HCT116 (cell line): ENCODE results near the gene FAM163B. TPM values are rescaled to one million over a fixed set of nuclear protein-coding genes. Genes with fewer than 3 reads are reported as not detected.

Experiments used
- ATAC-seq: fragments of 200-7000 bp; cut with Tn5 transposase; 2 replicates; pipeline ENCODE4 v1.9.1; 2020; ENCODE audit warnings: mild to moderate bottlenecking, moderate library complexity
- BruUV-seq: library from RNA; stranded (reverse); fragments of 400-500 nt; replicated peaks from 2 replicates; lab custom pipeline; 2021; lab: Mats Ljungman, UMichigan
- CTCF ChIA-PET: fragments of 300-600 bp; sonication (Branson Sonifier 250); formaldehyde crosslinking; loops from one replicate; lab custom pipeline; 2021; ENCODE audit warnings: antibody characterized with exemption; lab: Charles Lee
- POLR2A ChIA-PET: fragments of 300-600, 350-600 bp; sonication (Branson Sonifier 250); formaldehyde crosslinking; loops from one replicate; lab custom pipeline; 2021; ENCODE audit warnings: antibody characterized with exemption; lab: Charles Lee
- RAD21 ChIA-PET, 2 experiments: fragments of 300-600 bp; sonication (Branson Sonifier 250); formaldehyde crosslinking; loops; one replicate each; lab custom pipeline; 2023; ENCODE audit warnings: low total read pairs in 2 of 2; ENCODE audit not compliant: uncharacterized antibody in 2 of 2, unreplicated experiment in 2 of 2, low non-redundant PET in 1 of 2; lab: Charles Lee
- DNase-seq: peaks from one replicate; pipeline ENCODE4 v3.0.0-alpha.2; 2010; ENCODE audit warnings: low read depth, low spot score
- H2AFZ ChIP-seq: fragments of 200-600 bp; shearing (Covaris generic), sonication (generic); 2 replicates; pipeline ENCODE4 v1.6.1; 2017; ENCODE audit warnings: low read depth, mixed run types, mixed read lengths, antibody characterized with exemption, low read length; ENCODE audit not compliant: poor library complexity, severe bottlenecking
- H3K27ac ChIP-seq: 2 replicates; pipeline ENCODE4 v1.5.1; 2012; ENCODE audit warnings: low read depth, low read length
- H3K27me3 ChIP-seq: fragments of 200-600 bp; sonication (generic); 2 replicates; pipeline ENCODE4 v1.6.1; 2016; ENCODE audit warnings: mixed run types, low read length, mixed read lengths; ENCODE audit not compliant: insufficient read depth
- H3K36me3 ChIP-seq, 2 experiments: fragments of 200-500 bp in 1 of 2; fragments of 200-600 bp in 1 of 2; sonication (Bioruptor generic) in 1 of 2; sonication (generic) in 1 of 2; 2 replicates each; pipeline versions ENCODE4 v1.5.1 to v1.6.1; 2014 to 2016; ENCODE audit warnings: low read length in 2 of 2, inconsistent platforms in 1 of 2, mixed read lengths in 1 of 2, mixed run types in 1 of 2; ENCODE audit not compliant: insufficient read depth in 2 of 2, control insufficient read depth in 1 of 2
- H3K4me1 ChIP-seq, 2 experiments: fragments of 200-600 bp in 1 of 2; sonication (generic) in 1 of 2; 2 replicates each; pipeline versions ENCODE4 v1.5.1 to v1.6.1; 2012 to 2017; ENCODE audit warnings: low read length in 2 of 2, inconsistent platforms in 1 of 2, mild to moderate bottlenecking in 1 of 2, mixed read lengths in 1 of 2, mixed run types in 1 of 2, moderate library complexity in 1 of 2; ENCODE audit not compliant: insufficient read depth in 2 of 2, control insufficient read depth in 1 of 2
- H3K4me2 ChIP-seq: fragments of 200-600 bp; sonication (generic); 2 replicates; pipeline ENCODE4 v1.6.1; 2017; ENCODE audit warnings: mixed run types, low read length, mixed read lengths
- H3K4me3 ChIP-seq, 2 experiments: fragments of 200-600 bp in 1 of 2; sonication (generic) in 1 of 2; replicated peaks in 1 of 2; 2 replicates each; pipeline ENCODE4 v1.5.1; 2011 to 2016; ENCODE audit warnings: low read length in 2 of 2, control low read depth in 1 of 2, low read depth in 1 of 2, mild to moderate bottlenecking in 1 of 2, mixed read lengths in 1 of 2, mixed run types in 1 of 2
- H3K79me2 ChIP-seq: fragments of 200-600 bp; sonication (generic); 2 replicates; pipeline ENCODE4 v1.6.1; 2017; ENCODE audit warnings: mild to moderate bottlenecking, mixed run types, low read length, moderate library complexity, mixed read lengths; ENCODE audit not compliant: insufficient read depth
- H3K9ac ChIP-seq: fragments of 200-600 bp; sonication (generic); 2 replicates; pipeline ENCODE4 v1.6.1; 2016; ENCODE audit warnings: low read length, mixed read lengths
- H3K9me2 ChIP-seq: fragments of 200-600 bp; sonication (generic), shearing (Covaris generic); 2 replicates; pipeline ENCODE4 v1.6.1; 2017; ENCODE audit warnings: mixed run types, mild to moderate bottlenecking, moderate library complexity; ENCODE audit not compliant: insufficient read depth
- H3K9me3 ChIP-seq, 2 experiments: fragments of 200-500 bp in 1 of 2; fragments of 200-600 bp in 1 of 2; sonication (Bioruptor generic) in 1 of 2; sonication (generic) in 1 of 2; 2 replicates each; pipeline ENCODE4 v1.6.1; 2014 to 2017; ENCODE audit warnings: low read length in 2 of 2, mixed read lengths in 2 of 2, inconsistent platforms in 1 of 2, low read depth in 1 of 2, mild to moderate bottlenecking in 1 of 2, mixed run types in 1 of 2, moderate library complexity in 1 of 2; ENCODE audit not compliant: control insufficient read depth in 1 of 2, insufficient read depth in 1 of 2
- H4K20me1 ChIP-seq: fragments of 200-600 bp; sonication (generic), shearing (Covaris generic); 2 replicates; pipeline ENCODE4 v1.6.1; 2017; ENCODE audit warnings: mixed run types, mild to moderate bottlenecking, moderate library complexity; ENCODE audit not compliant: insufficient read depth
- ATF3 ChIP-seq: IDR thresholded peaks from 2 replicates; pipeline ENCODE4 v1.6.1; 2012
- CBX3 ChIP-seq: IDR thresholded peaks from 2 replicates; pipeline ENCODE4 v1.6.1; 2012; ENCODE audit warnings: low read depth
- CEBPB ChIP-seq: IDR thresholded peaks from 2 replicates; pipeline ENCODE4 v1.6.1; 2012; ENCODE audit warnings: low read depth
- CTCF ChIP-seq, 3 experiments: fragments of 200-600 bp in 1 of 3; sonication (generic) in 1 of 3; IDR thresholded peaks in 2 of 3; conservative IDR thresholded peaks in 1 of 3; 2 replicates each; pipeline ENCODE4 v1.5.1; 2012 to 2017; ENCODE audit warnings: low read depth in 2 of 3, low read length in 2 of 3, antibody characterized with exemption in 1 of 3, borderline replicate concordance in 1 of 3, control low read depth in 1 of 3, mild to moderate bottlenecking in 1 of 3, mixed read lengths in 1 of 3, mixed run types in 1 of 3, moderate library complexity in 1 of 3; ENCODE audit not compliant: insufficient read depth in 1 of 3
- EGR1 ChIP-seq: IDR thresholded peaks from 2 replicates; pipeline ENCODE4 v1.6.1; 2012; ENCODE audit warnings: low read depth
- ELF1 ChIP-seq: IDR thresholded peaks from 2 replicates; pipeline ENCODE4 v1.6.1; 2012; ENCODE audit warnings: low read depth, borderline replicate concordance
- EZH2 ChIP-seq: fragments of 200-600 bp; sonication (generic); IDR thresholded peaks from 2 replicates; pipeline ENCODE4 v1.6.1; 2017; ENCODE audit warnings: antibody characterized with exemption, mixed run types
- EZH2phosphoT487 ChIP-seq: fragments of 200-600 bp; IDR thresholded peaks from 2 replicates; pipeline ENCODE4 v1.6.1; 2018; ENCODE audit warnings: antibody characterized with exemption, borderline replicate concordance
- FOSL1 ChIP-seq: IDR thresholded peaks from 2 replicates; pipeline ENCODE4 v1.6.1; 2012; ENCODE audit warnings: low read depth
- JUND ChIP-seq: IDR thresholded peaks from 2 replicates; pipeline ENCODE4 v1.6.1; 2012
- POLR2A ChIP-seq: IDR thresholded peaks from 2 replicates; pipeline ENCODE4 v1.7.0; 2011; ENCODE audit warnings: borderline replicate concordance; ENCODE audit not compliant: insufficient read depth, insufficient read length; ENCODE audit errors: extremely low read depth
- POLR2AphosphoS5 ChIP-seq: IDR thresholded peaks from 2 replicates; pipeline ENCODE4 v1.6.1; 2011; ENCODE audit warnings: mild to moderate bottlenecking, low read depth, low read length, moderate library complexity
- RAD21 ChIP-seq: IDR thresholded peaks from 2 replicates; pipeline ENCODE4 v1.6.1; 2012; ENCODE audit warnings: low read depth, mild to moderate bottlenecking
- REST ChIP-seq: IDR thresholded peaks from 2 replicates; pipeline ENCODE4 v1.6.1; 2012; ENCODE audit warnings: low read depth
- SP1 ChIP-seq: IDR thresholded peaks from 2 replicates; pipeline ENCODE4 v1.6.1; 2012; ENCODE audit warnings: low read depth
- TCF7L2 ChIP-seq: IDR thresholded peaks from 2 replicates; pipeline ENCODE4 v1.7.0; 2011; ENCODE audit warnings: borderline replicate concordance, inconsistent platforms; ENCODE audit not compliant: insufficient read depth, insufficient read length; ENCODE audit errors: extremely low read depth
- YY1 ChIP-seq: IDR thresholded peaks from 2 replicates; pipeline ENCODE4 v1.6.1; 2011; ENCODE audit warnings: low read length, low read depth, moderate library complexity, mild to moderate bottlenecking; ENCODE audit not compliant: insufficient replicate concordance; ENCODE audit errors: extremely low read depth
- ZFX ChIP-seq: fragments of 450-650 bp; IDR thresholded peaks from 2 replicates; pipeline ENCODE4 v1.6.1; 2017
- ZNF274 ChIP-seq: fragments of 200-500 bp; sonication (Bioruptor generic); IDR thresholded peaks from 2 replicates; pipeline ENCODE4 v1.6.1; 2014; ENCODE audit warnings: mild to moderate bottlenecking, low read depth, low read length, inconsistent platforms
- intact Hi-C: fragments of 100-400 bp; cut with micrococcal nuclease; formaldehyde crosslinking; loops from 2 replicates; pipeline ENCODE4 v1.10.0; 2022
- total RNA-seq: library from RNA; stranded (reverse); gene quantifications from one replicate; pipeline ENCODE4 v1.2.1, GENCODE V29; 2021; ENCODE audit not compliant: unreplicated experiment
- TF ChIP-seq, protein P1 (sequence below): IDR thresholded peaks from 2 replicates; pipeline ENCODE4 v1.6.1; 2012

The FAM163B gene
- total RNA-seq, 1 experiment from 2014 or later = not detected

- no peak for TF ChIP-seq ZNF274
- TF ChIP-seq FOSL1 = no peak
- no peak for TF ChIP-seq POLR2A
Observed at GRCh38 chr9:133572821-133573361, 36.3 kb downstream of the FAM163B start (continued).

GRCh38 chr9:133571896-133572595 is 37.1 kb downstream of the FAM163B start:
- DNase-seq (no peak), ATAC-seq (no peak)
- H3K4me2 ChIP-seq = no peak overlapping the region
- no peaks in the 10 kb centered on the region for H3K9me2 ChIP-seq
- no peaks in the 10 kb centered on the region for H3K36me3 ChIP-seq
- intact Hi-C loops = no loop called here
- BruUV-seq = no TSS peak
- H3K4me1 ChIP-seq = no peaks in the 10 kb centered on the region
- no peaks in the 10 kb centered on the region for H3K27me3 ChIP-seq
- H3K27ac ChIP-seq = no peak overlapping the region
- no peaks in the 10 kb centered on the region for H3K9me3 ChIP-seq
- H3K4me3 ChIP-seq = no peak overlapping the region
- no peak overlapping the region for H3K9ac ChIP-seq
- H3K79me2 ChIP-seq = no peaks in the 10 kb centered on the region
- ChIA-PET POLR2A (no interaction called here), CTCF (no interaction called here), RAD21 (no interaction called here)
- H4K20me1 ChIP-seq = no peaks in the 10 kb centered on the region
- H2AFZ ChIP-seq = no peak overlapping the region
- TF ChIP-seq EZH2phosphoT487 = no peak
- no peak for TF ChIP-seq CTCF (IDR thresholded peaks at IDR 0.05 in 2 of 3, conservative IDR thresholded peaks at IDR 0.05 in 1 of 3; ENCODE audit: borderline replicate concordance in 1 of 3, insufficient read depth in 1 of 3, low read depth in 2 of 3, low read length in 2 of 3)
- TF ChIP-seq POLR2AphosphoS5 = no peak
- TF ChIP-seq EGR1 = no peak
- no peak for TF ChIP-seq CBX3
- no peak for TF ChIP-seq FOSL1
- TF ChIP-seq, protein P1, sequence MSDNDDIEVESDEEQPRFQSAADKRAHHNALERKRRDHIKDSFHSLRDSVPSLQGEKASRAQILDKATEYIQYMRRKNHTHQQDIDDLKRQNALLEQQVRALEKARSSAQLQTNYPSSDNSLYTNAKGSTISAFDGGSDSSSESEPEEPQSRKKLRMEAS = no peak
- TF ChIP-seq YY1 = no peak
- no peak for TF ChIP-seq ATF3
- no peak for TF ChIP-seq REST
- no peak for TF ChIP-seq ZFX
- no peak for TF ChIP-seq SP1
- no peak for TF ChIP-seq JUND
- no peak for TF ChIP-seq ELF1
- no peak for TF ChIP-seq POLR2A
- no peak for TF ChIP-seq CEBPB
- no peak for TF ChIP-seq RAD21
- no peak for TF ChIP-seq TCF7L2
- no peak for TF ChIP-seq EZH2
